NCI-H2196 (cell line): ENCODE results near the gene PTGDR.

Experiments used
- DNase-seq: peaks from one replicate; lab custom pipeline; 2025; ENCODE audit not compliant: unreplicated experiment; lab: John Stamatoyannopoulos, UW

PTGDR gene

GRCh38 chr14:52307905-52308304 lies 40.4 kb downstream of the PTGDR start:
- DNase-seq, result no peak

GRCh38 chr14:52310541-52310940 lies 43.0 kb downstream of the PTGDR start:
- DNase-seq, result no peak

GRCh38 chr14:52312931-52313355 lies 45.4 kb downstream of the PTGDR start:
- no peak for DNase-seq

- no peak for DNase-seq
These were observed 46.0 kb downstream of the PTGDR start for GRCh38 chr14:52313462-52313861.

- DNase-seq, result no peak
These were observed 46.6 kb downstream of the PTGDR start, which contains the start of gene PTGER2 for GRCh38 chr14:52313903-52314594. Gene PTGER2 (plus strand): TSS chr14:52314312. CDS start chr14:52314549, 237 bp downstream.

- DNase-seq, result no peak
These were observed 47.3 kb downstream of the PTGDR start for GRCh38 chr14:52314595-52315354.

GRCh38 chr14:52315355-52315718 lies 47.8 kb downstream of the PTGDR start:
- DNase-seq, result no peak

GRCh38 chr14:52318062-52318461 lies 50.6 kb downstream of the PTGDR start:
- DNase-seq, result no peak

- DNase-seq, result no peak
These were observed 51.5 kb downstream of the PTGDR start for GRCh38 chr14:52318826-52319645.

- no peak for DNase-seq
These were observed 52.4 kb downstream of the PTGDR start for GRCh38 chr14:52319919-52320318.

GRCh38 chr14:52325126-52325525 lies 57.6 kb downstream of the PTGDR start:
- DNase-seq, result no peak

- DNase-seq, result no peak
These were observed 58.1 kb downstream of the PTGDR start for GRCh38 chr14:52325630-52326029.
